MG63 (cell line): Measurements from ENCODE around the gene RIMBP2. TPM values are rescaled to one million over a fixed set of nuclear protein-coding genes. Genes with fewer than 3 reads are reported as not detected.
"Not testable (repeated sequence)": the region's sequence is repeated elsewhere in the genome, so short reads cannot be mapped to it uniquely, and the experiment has no call there.

Experiments used
- DNase-seq: peaks from one replicate; pipeline ENCODE4 v3.0.0-alpha.2; 2020
- H3K27me3 ChIP-seq: fragments of 250-450 bp; sonication (Bioruptor Pico); 2 replicates; pipeline ENCODE4 v1.5.1; 2020; ENCODE audit warnings: mild to moderate bottlenecking, moderate library complexity
- H3K36me3 ChIP-seq: fragments of 250-450 bp; sonication (Bioruptor Pico); 2 replicates; pipeline ENCODE4 v1.5.1; 2020; ENCODE audit warnings: mild to moderate bottlenecking, moderate library complexity
- H3K4me3 ChIP-seq: fragments of 250-450 bp; sonication (Bioruptor Pico); 2 replicates; pipeline ENCODE4 v1.5.1; 2020; ENCODE audit warnings: mild to moderate bottlenecking, moderate library complexity
- H3K9me3 ChIP-seq: fragments of 250-450 bp; sonication (Bioruptor Pico); 2 replicates; pipeline ENCODE4 v1.5.1; 2020; ENCODE audit warnings: mild to moderate bottlenecking, moderate library complexity
- total RNA-seq: library from RNA; depleted of rRNA; stranded (reverse); fragments of >200 nt; shearing (Covaris generic); gene quantifications from 2 replicates; pipeline ENCODE4 v1.2.3, GENCODE V29; 2014; ENCODE audit warnings: low replicate concordance; rRNA removed

RIMBP2 gene
- total RNA-seq, result 0.76 TPM in 1 of 2 replicates, not detected in the other

GRCh38 chr12:130715998-130716968 lies at the start of gene RIMBP2:
Gene RIMBP2, minus strand, starts transcription at chr12:130716299. Its CDS starts 237,286 bp downstream, at chr12:130479013.
- Histone ChIP-seq H3K9me3 (no peaks in the 10 kb centered on the region), H3K36me3 (no peaks in the 10 kb centered on the region), H3K27me3 (peaks cover 6% of the 10 kb centered on the region; the same call in 1 of the 2 replicates), H3K4me3 (peak within 1 kb of the TSS; percentile 24)
- DNase-seq, result peak; percentile 60

GRCh38 chr12:130765186-130765659 lies 49.1 kb upstream of the RIMBP2 start:
- DNase-seq, result no peak
- no peaks in the 10 kb centered on the region for H3K36me3 ChIP-seq
- H3K27me3 ChIP-seq, result no peaks in the 10 kb centered on the region
- H3K4me3 ChIP-seq, result no peak overlapping the region
- H3K9me3 ChIP-seq, result peaks cover 4% of the 10 kb centered on the region; the same call in 1 of the 2 replicates

GRCh38 chr12:130764475-130765185 lies 48.5 kb upstream of the RIMBP2 start:
- peak; percentile 5 for DNase-seq
- Histone ChIP-seq H3K4me3 (no peak overlapping the region), H3K36me3 (no peaks in the 10 kb centered on the region), H3K27me3 (no peaks in the 10 kb centered on the region), H3K9me3 (peaks cover 4% of the 10 kb centered on the region; the same call in 1 of the 2 replicates)

- peaks cover 4% of the 10 kb centered on the region; the same call in 1 of the 2 replicates for H3K9me3 ChIP-seq
- no peaks in the 10 kb centered on the region for H3K36me3 ChIP-seq
- no peaks in the 10 kb centered on the region for H3K27me3 ChIP-seq
- H3K4me3 ChIP-seq, result no peak overlapping the region
- DNase-seq, result no peak
These were observed 48.0 kb upstream of the RIMBP2 start for GRCh38 chr12:130764073-130764472.

GRCh38 chr12:130762319-130762675 lies 46.2 kb upstream of the RIMBP2 start:
- DNase-seq, result no peak
- no peak overlapping the region for H3K4me3 ChIP-seq
- no peaks in the 10 kb centered on the region for H3K36me3 ChIP-seq
- H3K9me3 ChIP-seq, result peaks cover 4% of the 10 kb centered on the region; the same call in 1 of the 2 replicates
- H3K27me3 ChIP-seq, result no peaks in the 10 kb centered on the region

- Histone ChIP-seq H3K27me3 (no peaks in the 10 kb centered on the region), H3K9me3 (peaks cover 4% of the 10 kb centered on the region; the same call in 1 of the 2 replicates), H3K36me3 (no peaks in the 10 kb centered on the region), H3K4me3 (no peak overlapping the region)
- DNase-seq, result peak; percentile 54
These were observed 45.6 kb upstream of the RIMBP2 start for GRCh38 chr12:130761537-130762318.

- H3K36me3 ChIP-seq, result no peaks in the 10 kb centered on the region
- H3K27me3 ChIP-seq, result no peaks in the 10 kb centered on the region
- peaks cover 3% of the 10 kb centered on the region; the same call in 1 of the 2 replicates for H3K9me3 ChIP-seq
- H3K4me3 ChIP-seq, result no peak overlapping the region
- DNase-seq, result no peak
These were observed 38.3 kb upstream of the RIMBP2 start for GRCh38 chr12:130754234-130754901.

- Histone ChIP-seq H3K36me3 (no peaks in the 10 kb centered on the region), H3K27me3 (no peaks in the 10 kb centered on the region), H3K9me3 (peaks cover 3% of the 10 kb centered on the region; the same call in 1 of the 2 replicates), H3K4me3 (no peak overlapping the region)
- DNase-seq, result no peak
These were observed 36.7 kb upstream of the RIMBP2 start for GRCh38 chr12:130752692-130753230.

- not testable (repeated sequence) for DNase-seq, H3K27me3 ChIP-seq, H3K9me3 ChIP-seq
These were observed 35.9 kb upstream of the RIMBP2 start for GRCh38 chr12:130752037-130752436.

GRCh38 chr12:130748786-130749185 lies 32.7 kb upstream of the RIMBP2 start:
- no peaks in the 10 kb centered on the region for H3K9me3 ChIP-seq
- no peak overlapping the region for H3K4me3 ChIP-seq
- H3K36me3 ChIP-seq, result no peaks in the 10 kb centered on the region
- DNase-seq, result no peak
- H3K27me3 ChIP-seq, result no peaks in the 10 kb centered on the region

More at GRCh38 chr12:130752037-130752436, 35.9 kb upstream of the RIMBP2 start:
- not testable (repeated sequence) for H3K36me3 ChIP-seq, H3K4me3 ChIP-seq

GRCh38 chr12:130747867-130748740 lies 32.0 kb upstream of the RIMBP2 start:
- DNase-seq, result peak; percentile 53
- Histone ChIP-seq H3K27me3 (no peaks in the 10 kb centered on the region), H3K9me3 (no peaks in the 10 kb centered on the region), H3K4me3 (no peak overlapping the region), H3K36me3 (no peaks in the 10 kb centered on the region)

GRCh38 chr12:130746546-130746945 lies 30.4 kb upstream of the RIMBP2 start:
- Histone ChIP-seq H3K4me3 (no peak overlapping the region), H3K27me3 (no peaks in the 10 kb centered on the region), H3K36me3 (no peaks in the 10 kb centered on the region), H3K9me3 (no peaks in the 10 kb centered on the region)
- no peak for DNase-seq

- DNase-seq, result no peak
- H3K36me3 ChIP-seq, result no peaks in the 10 kb centered on the region
- no peak overlapping the region for H3K4me3 ChIP-seq
- H3K27me3 ChIP-seq, result no peaks in the 10 kb centered on the region
- H3K9me3 ChIP-seq, result no peaks in the 10 kb centered on the region
These were observed 29.8 kb upstream of the RIMBP2 start for GRCh38 chr12:130745921-130746320.

GRCh38 chr12:130744274-130744673 lies 28.2 kb upstream of the RIMBP2 start:
- Histone ChIP-seq H3K36me3 (no peaks in the 10 kb centered on the region), H3K27me3 (no peaks in the 10 kb centered on the region), H3K9me3 (no peaks in the 10 kb centered on the region), H3K4me3 (no peak overlapping the region)
- no peak for DNase-seq

GRCh38 chr12:130743606-130744005 lies 27.5 kb upstream of the RIMBP2 start:
- Histone ChIP-seq H3K9me3 (no peaks in the 10 kb centered on the region), H3K36me3 (no peaks in the 10 kb centered on the region), H3K27me3 (no peaks in the 10 kb centered on the region), H3K4me3 (no peak overlapping the region)
- no peak for DNase-seq
